Measurements from ENCODE around the gene RAB4B. TPM values are rescaled to one million over a fixed set of nuclear protein-coding genes. Genes with fewer than 3 reads are reported as not detected.
A peak's percentile ranks its signal among the peaks of the same experiment; 100 is the strongest.

The RAB4B gene
- total and polyA plus RNA-seq, 2 experiments from 2014 or later, result 27.4 to 29.0 TPM

GRCh38 chr19:40799558-40800338 lies 21.7 kb downstream of the RAB4B start:
- H3K9me3 Mint-ChIP-seq, result no peaks in the 10 kb centered on the region
- Histone ChIP-seq H3F3A (replicated peaks; ENCODE audit: low read depth) (peaks cover 23% of the 10 kb centered on the region), H3K9me2 (ENCODE audit: insufficient read depth) (no peaks in the 10 kb centered on the region), H3K27me3 (ENCODE audit: insufficient read depth) (no peaks in the 10 kb centered on the region), H3K36me3 (ENCODE audit: insufficient read depth) (peaks cover 4% of the 10 kb centered on the region; the same call in 1 of the 2 replicates), H3K79me2 (replicated peaks; ENCODE audit: insufficient read depth) (peaks cover 53% of the 10 kb centered on the region), H3K4me2 (peak overlapping the region; percentile 95), H3K27ac (ENCODE audit: low read depth) (peak overlapping the region; percentile 78), H3K4me3 (peak overlapping the region; percentile 89), H2AFZ (no peak overlapping the region), H4K20me1 (replicated peaks; ENCODE audit: insufficient read depth) (peaks cover 38% of the 10 kb centered on the region), H3K4me1 (ENCODE audit: insufficient read depth) (peaks cover 44% of the 10 kb centered on the region)
- peak overlapping the region; percentile 95 for H3K4me3 Mint-ChIP-seq
- DNase-seq (ENCODE audit: low spot score) (peak; percentile 69), ATAC-seq (peak; percentile 23)
- H3K4me1 Mint-ChIP-seq, result peaks cover 48% of the 10 kb centered on the region
- H3K36me3 Mint-ChIP-seq (ENCODE audit: low read depth), result peaks cover 47% of the 10 kb centered on the region
- TF ChIP-seq CREB1 (CRISPR knock-in tag; IDR thresholded peaks at IDR 0.05; ENCODE audit: low read depth) (no peak), ZNF331 (CRISPR knock-in tag; IDR thresholded peaks at IDR 0.05; ENCODE audit: low read depth) (no peak), EZH2 (IDR thresholded peaks at IDR 0.05; ENCODE audit: low read depth, unreplicated experiment) (no peak), ZNF114 (CRISPR knock-in tag; IDR thresholded peaks at IDR 0.05) (no peak), STAT1 (IDR thresholded peaks at IDR 0.05; ENCODE audit: unreplicated experiment) (no peak), CTCF (conservative IDR thresholded peaks at IDR 0.05; ENCODE audit: low read depth in 2 of 2) (no peak), POLR2AphosphoS5 (IDR thresholded peaks at IDR 0.05; ENCODE audit: low read depth) (no peak), EZH2phosphoT487 (IDR thresholded peaks at IDR 0.05; ENCODE audit: unreplicated experiment) (no peak), ETS1 (IDR thresholded peaks at IDR 0.05) (no peak), NANOG (IDR thresholded peaks at IDR 0.05; ENCODE audit: borderline replicate concordance) (no peak), ZNF462 (CRISPR knock-in tag; IDR thresholded peaks at IDR 0.05) (no peak), JUNB (IDR thresholded peaks at IDR 0.05; ENCODE audit: unreplicated experiment) (no peak), REST (IDR thresholded peaks at IDR 0.05; ENCODE audit: unreplicated experiment) (no peak)
- peaks cover 39% of the 10 kb centered on the region for H3K27me3 Mint-ChIP-seq (ENCODE audit: insufficient read depth, low read depth, poor library complexity)
- peak overlapping the region; percentile 97 for H3K27ac Mint-ChIP-seq
